Activated CD4-positive, alpha-beta memory T cell treated with anti-CD3 and anti-CD28 coated beads for 36 hours (primary cell): ENCODE measurements around the gene CDKAL1. TPM values are rescaled to one million over a fixed set of nuclear protein-coding genes. Genes with fewer than 3 reads are reported as not detected.
A peak's percentile ranks its signal among the peaks of the same experiment; 100 is the strongest.
"Not testable (repeated sequence)": the region's sequence is repeated elsewhere in the genome, so short reads cannot be mapped to it uniquely, and the experiment has no call there.

Experiments used
- CTCF ChIA-PET: fragments of 350-600 bp; sonication (Branson Sonifier 250); formaldehyde crosslinking; loops from one replicate; lab custom pipeline; 2021; ENCODE audit warnings: antibody characterized with exemption, inconsistent platforms; lab: Charles Lee
- POLR2A ChIA-PET: fragments of 350-600 bp; sonication (Branson Sonifier 250); formaldehyde crosslinking; loops from one replicate; lab custom pipeline; 2021; ENCODE audit warnings: antibody characterized with exemption; lab: Charles Lee
- DNase-seq: peaks from one replicate; pipeline ENCODE4 v3.0.0-alpha.2; 2020
- H3K27ac Mint-ChIP-seq: one replicate; pipeline ENCODE4 v1.8.0; 2021; ENCODE audit warnings: mixed read lengths
- H3K27me3 Mint-ChIP-seq: one replicate; pipeline ENCODE4 v1.8.0; 2021; ENCODE audit warnings: mixed read lengths
- H3K36me3 Mint-ChIP-seq: one replicate; pipeline ENCODE4 v1.8.0; 2021; ENCODE audit warnings: mixed read lengths
- H3K4me1 Mint-ChIP-seq: one replicate; pipeline ENCODE4 v1.8.0; 2021; ENCODE audit warnings: low read depth, mixed read lengths
- H3K4me3 Mint-ChIP-seq: one replicate; pipeline ENCODE4 v1.8.0; 2021; ENCODE audit warnings: mild to moderate bottlenecking, mixed read lengths
- H3K9me3 Mint-ChIP-seq: one replicate; pipeline ENCODE4 v1.8.0; 2021; ENCODE audit warnings: mixed read lengths
- intact Hi-C: fragments of 100-400 bp; cut with micrococcal nuclease; formaldehyde crosslinking; loops from one replicate; pipeline ENCODE4 v1.15.1; 2023
- total RNA-seq, 2 experiments: library from RNA; stranded (reverse); gene quantifications; one replicate each; pipeline ENCODE4 v1.2.3, GENCODE V29; 2021

The CDKAL1 gene
- total RNA-seq, 2 experiments from 2014 or later = 23.1 to 23.2 TPM

DNA sequence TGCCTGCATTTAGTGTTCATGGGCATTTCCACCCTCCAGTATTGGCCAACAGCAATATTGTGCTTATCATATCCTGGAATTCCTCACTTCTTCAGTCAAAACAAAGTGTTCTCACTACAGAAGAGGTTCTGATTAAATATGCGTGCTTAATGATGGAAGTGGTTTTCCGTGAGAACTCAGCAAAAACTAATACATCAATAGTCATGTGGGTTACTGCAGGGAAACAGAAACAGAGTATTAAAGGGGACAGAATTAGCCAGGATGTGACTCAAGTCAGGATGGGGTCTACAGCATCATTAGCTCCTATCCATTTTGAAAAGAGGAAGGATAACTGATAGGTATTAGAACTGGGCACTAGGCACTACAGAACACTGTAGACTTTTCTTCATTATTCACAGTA is 384.6 kb downstream of the CDKAL1 start:
- ChIA-PET POLR2A (interaction anchor here (0.6 kb wide), 1 partner anchor 10 kb away, joined by 3 read pairs; no protein-coding TSS in a partner anchor), CTCF (no interaction called here)
- Mint-ChIP-seq H3K9me3 (peaks cover 17% of the 10 kb centered on the region), H3K4me3 (no peak overlapping the region), H3K27ac (no peak overlapping the region), H3K27me3 (no peaks in the 10 kb centered on the region), H3K36me3 (peaks cover 27% of the 10 kb centered on the region), H3K4me1 (peaks cover 25% of the 10 kb centered on the region)
- intact Hi-C loops = loop anchor here (5.0 kb wide), 1 partner anchor 212 kb away; no protein-coding TSS in a partner anchor
- no peak for DNase-seq

DNA sequence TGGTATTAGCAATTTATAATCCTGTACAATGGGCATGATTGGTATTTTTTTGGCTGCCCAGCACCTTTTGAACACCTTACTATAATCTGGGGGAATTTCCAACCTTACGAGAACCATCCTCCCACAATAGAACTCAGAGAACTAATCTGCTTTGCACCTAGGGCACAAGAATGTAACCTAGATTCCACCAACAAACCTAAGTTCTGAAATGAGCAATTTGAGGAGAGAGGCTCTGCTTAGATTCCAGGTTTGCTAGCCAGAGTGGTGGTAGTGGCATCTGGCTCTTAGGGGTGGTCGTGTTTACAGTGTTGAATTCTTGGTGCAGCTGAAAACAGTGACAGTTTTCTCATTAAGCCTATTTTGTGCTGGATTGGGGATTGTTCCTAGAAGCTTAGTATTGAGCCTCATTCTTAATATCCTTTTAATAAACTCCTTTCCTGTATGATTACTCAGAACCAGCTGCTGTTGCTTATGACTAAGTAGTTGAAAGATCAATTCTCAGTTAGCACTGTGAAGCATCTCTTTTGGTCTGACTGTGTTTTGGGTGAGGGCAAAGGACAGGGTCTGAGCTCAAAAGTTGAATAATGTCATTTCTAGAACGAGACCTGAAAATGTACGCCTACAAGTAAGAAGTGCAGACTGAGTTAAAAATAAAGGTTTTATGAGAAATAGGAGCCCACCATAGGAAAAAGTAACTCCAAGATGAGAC is 385.6 kb downstream of the CDKAL1 start:
- peaks cover 25% of the 10 kb centered on the region for H3K36me3 Mint-ChIP-seq
- H3K9me3 Mint-ChIP-seq = peaks cover 13% of the 10 kb centered on the region
- peaks cover 28% of the 10 kb centered on the region for H3K4me1 Mint-ChIP-seq
- DNase-seq = peak; percentile 39
- no peak overlapping the region for H3K4me3 Mint-ChIP-seq
- H3K27me3 Mint-ChIP-seq = no peaks in the 10 kb centered on the region
- ChIA-PET POLR2A (interaction anchor here (1.0 to 1.5 kb wide), 3 partner anchors 42 to 320 kb away, joined by 3 to 12 read pairs (median 5); no protein-coding TSS in a partner anchor), CTCF (interaction anchor here (1.2 to 1.5 kb wide), 2 partner anchors 42 to 354 kb away, joined by 3 to 4 read pairs; no protein-coding TSS in a partner anchor)
- peak overlapping the region; percentile 80 for H3K27ac Mint-ChIP-seq
- intact Hi-C loops = loop anchor here (1.0 to 5.0 kb wide), 11 partner anchors 43 to 673 kb away; partner anchors contain the start of gene SOX4

DNA sequence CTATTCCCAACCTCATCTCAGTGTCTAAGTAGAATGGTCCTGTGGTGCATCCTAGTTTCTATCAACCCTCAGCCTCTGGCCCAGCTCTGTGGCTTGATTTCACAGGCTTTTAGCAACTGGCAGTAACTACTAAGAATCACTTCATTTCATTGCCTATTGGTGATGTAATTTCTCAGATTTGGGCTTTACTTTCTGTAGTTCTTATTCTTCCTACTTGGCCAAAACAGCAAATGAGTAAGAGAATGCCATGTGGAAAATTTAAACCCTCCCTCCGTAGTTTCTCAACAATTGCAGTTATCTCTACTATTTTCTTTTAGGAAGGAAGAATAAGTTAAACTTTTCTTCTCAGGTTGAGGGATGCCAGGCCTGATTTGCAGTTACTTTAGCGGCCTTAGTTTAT is 387.3 kb downstream of the CDKAL1 start:
- no peak overlapping the region for H3K27ac Mint-ChIP-seq
- POLR2A ChIA-PET = no interaction called here
- no peak for DNase-seq
- H3K4me1 Mint-ChIP-seq = peaks cover 28% of the 10 kb centered on the region
- H3K36me3 Mint-ChIP-seq = peaks cover 12% of the 10 kb centered on the region
- CTCF ChIA-PET = no interaction called here
- intact Hi-C loops = loop anchor here (2.0 kb wide), 3 partner anchors 259 to 667 kb away; no protein-coding TSS in a partner anchor
- no peaks in the 10 kb centered on the region for H3K9me3 Mint-ChIP-seq
- no peak overlapping the region for H3K4me3 Mint-ChIP-seq
- H3K27me3 Mint-ChIP-seq = no peaks in the 10 kb centered on the region

DNA sequence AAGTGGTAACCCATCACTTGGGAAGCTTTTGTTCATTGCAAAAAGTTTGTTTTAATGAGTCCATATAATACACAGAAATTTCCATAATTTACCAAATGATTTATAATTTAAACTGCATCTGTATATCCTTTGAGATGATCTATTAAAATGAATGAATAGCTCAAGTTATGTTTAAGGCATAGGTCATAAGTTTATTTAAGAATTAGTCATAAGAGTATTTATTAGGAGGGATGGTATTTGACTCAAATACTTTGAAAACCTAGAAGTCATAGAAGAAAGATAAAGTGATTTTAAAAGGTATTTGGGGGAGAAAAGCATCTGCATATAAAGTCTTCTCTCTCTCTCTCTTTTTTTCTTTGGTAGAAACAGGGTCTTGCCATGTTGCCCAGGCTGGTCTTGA is 388.5 kb downstream of the CDKAL1 start:
- peaks cover 28% of the 10 kb centered on the region for H3K4me1 Mint-ChIP-seq
- H3K27ac Mint-ChIP-seq = no peak overlapping the region
- peaks cover 10% of the 10 kb centered on the region for H3K36me3 Mint-ChIP-seq
- DNase-seq = no peak
- POLR2A ChIA-PET = no interaction called here
- CTCF ChIA-PET = no interaction called here
- H3K27me3 Mint-ChIP-seq = no peaks in the 10 kb centered on the region
- no peaks in the 10 kb centered on the region for H3K9me3 Mint-ChIP-seq
- intact Hi-C loops = no loop called here
- H3K4me3 Mint-ChIP-seq = no peak overlapping the region

DNA sequence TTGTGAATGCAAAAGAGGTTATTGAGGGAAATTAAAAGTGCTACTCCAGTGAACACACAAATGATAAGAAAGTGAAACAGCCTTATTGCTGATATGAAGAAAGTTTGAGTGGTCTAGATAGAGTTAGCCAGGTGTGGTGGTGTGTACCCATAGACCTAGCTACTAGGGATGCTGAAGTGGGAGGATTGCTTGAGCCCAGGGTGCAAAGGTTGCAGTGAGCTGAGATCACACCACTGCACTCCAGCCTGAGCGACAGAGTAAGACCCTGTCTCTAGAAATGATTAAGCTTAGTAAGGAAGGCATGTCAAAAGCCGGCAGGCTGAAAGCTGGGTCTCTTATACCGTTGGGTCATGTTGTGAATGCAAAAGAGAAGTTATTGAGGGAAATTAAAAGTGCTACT is 389.8 kb downstream of the CDKAL1 start:
- H3K4me1 Mint-ChIP-seq = peaks cover 20% of the 10 kb centered on the region
- POLR2A ChIA-PET, H3K27ac Mint-ChIP-seq, H3K4me3 Mint-ChIP-seq, H3K27me3 Mint-ChIP-seq, H3K36me3 Mint-ChIP-seq, intact Hi-C loops, DNase-seq, H3K9me3 Mint-ChIP-seq: not testable (repeated sequence)
- CTCF ChIA-PET = interaction anchor here (0.6 to 1.1 kb wide), 2 partner anchors 150 to 673 kb away, joined by 3 read pairs; no protein-coding TSS in a partner anchor

DNA sequence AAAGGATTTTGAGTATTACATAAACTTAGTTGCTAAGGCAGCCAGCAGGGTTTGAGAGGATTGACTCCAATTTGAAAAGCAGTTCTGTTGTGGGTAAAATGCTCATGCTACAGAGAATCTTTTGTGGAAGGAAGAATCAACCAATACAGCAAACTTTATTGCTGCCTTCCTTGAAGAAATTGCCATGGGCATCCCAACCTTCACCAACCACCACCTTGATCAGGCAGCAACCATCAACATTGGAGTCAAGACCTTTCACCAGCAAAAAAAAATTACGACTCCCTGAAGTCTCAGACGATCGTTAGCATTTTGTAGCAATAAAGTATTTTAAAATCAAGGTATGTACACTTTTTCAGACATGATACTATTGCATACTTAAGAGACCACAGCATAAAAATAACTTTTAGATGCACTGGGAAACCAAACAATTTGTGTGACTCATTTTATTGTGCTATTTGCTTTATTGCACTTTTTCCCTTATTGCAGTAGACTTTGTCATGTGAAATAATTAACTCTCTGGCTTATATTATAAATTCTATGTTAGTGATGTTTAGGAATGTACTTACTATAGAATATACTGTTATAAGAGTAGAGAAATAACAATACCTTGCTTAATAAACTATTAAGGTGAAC is 390.8 kb downstream of the CDKAL1 start:
- Mint-ChIP-seq H3K4me3 (no peak overlapping the region), H3K27me3 (no peaks in the 10 kb centered on the region)

DNA sequence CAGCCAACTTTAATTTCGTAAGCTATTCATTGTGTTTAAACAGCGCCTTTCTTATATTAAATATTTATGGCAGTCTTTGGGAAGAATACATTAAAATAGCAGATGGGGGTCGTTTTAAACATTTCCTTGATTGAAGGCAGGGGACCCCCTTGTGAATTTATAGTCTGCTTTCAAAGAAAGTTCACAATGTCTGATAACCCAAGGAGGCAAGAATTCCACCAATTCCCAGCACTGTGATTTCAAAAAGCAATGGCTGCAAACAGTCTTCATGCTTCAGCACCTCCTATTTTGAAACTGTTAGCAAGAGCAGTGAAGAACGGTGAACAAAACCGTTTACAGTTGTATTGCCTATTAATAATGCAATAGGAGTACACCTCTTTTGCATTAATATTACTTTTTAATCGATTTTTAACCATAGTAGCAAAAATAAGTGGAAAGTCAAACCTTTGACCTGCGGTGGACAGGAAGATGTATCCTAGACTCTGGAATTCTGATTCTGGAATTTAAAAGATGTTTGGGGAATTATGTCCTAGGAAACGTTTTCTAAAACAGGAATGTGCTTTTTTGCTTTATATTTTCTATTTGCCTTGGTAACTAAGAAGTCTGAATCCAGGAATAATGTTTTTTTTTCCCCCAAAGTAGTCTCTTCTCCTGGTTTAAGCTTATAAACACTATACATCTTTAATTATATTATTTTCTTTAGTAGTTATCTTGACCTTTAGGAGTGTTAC is 393.0 kb downstream of the CDKAL1 start:
- intact Hi-C loops = no loop called here
- ChIA-PET CTCF (no interaction called here), POLR2A (no interaction called here)

More for the DNA sequence above, 390.8 kb downstream of the CDKAL1 start:
- ChIA-PET CTCF (no interaction called here), POLR2A (no interaction called here)
- no peaks in the 10 kb centered on the region for H3K9me3 Mint-ChIP-seq
- intact Hi-C loops = no loop called here
- H3K27ac Mint-ChIP-seq = no peak overlapping the region
- H3K36me3 Mint-ChIP-seq = peaks cover 15% of the 10 kb centered on the region
- DNase-seq = no peak
- H3K4me1 Mint-ChIP-seq = peaks cover 10% of the 10 kb centered on the region

DNA sequence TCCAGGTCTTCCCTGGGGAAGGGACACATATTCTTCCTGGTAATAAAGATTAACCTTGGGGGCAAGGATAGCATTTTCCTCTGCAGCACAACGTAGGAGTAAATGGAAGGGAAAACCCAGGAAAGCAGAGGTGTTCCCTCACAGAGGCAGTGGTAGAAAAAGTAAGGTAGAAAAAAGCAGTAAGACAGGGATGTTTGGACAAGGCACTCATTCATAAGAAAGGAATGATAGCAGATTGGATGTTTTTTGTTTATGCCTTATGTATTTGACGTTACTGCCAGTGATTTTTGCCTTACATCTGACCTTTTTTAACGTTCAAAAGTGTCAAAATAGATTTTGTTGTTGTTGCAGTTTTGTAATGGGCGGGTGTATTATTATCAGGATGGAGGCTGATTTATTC is 395.0 kb downstream of the CDKAL1 start:
- no peak overlapping the region for H3K27ac Mint-ChIP-seq
- H3K27me3 Mint-ChIP-seq = no peaks in the 10 kb centered on the region
- ChIA-PET POLR2A (interaction anchor here (0.6 kb wide), 1 partner anchor 10 kb away, joined by 3 read pairs; no protein-coding TSS in a partner anchor), CTCF (no interaction called here)
- no peak for DNase-seq
- no peak overlapping the region for H3K4me3 Mint-ChIP-seq
- peaks cover 8% of the 10 kb centered on the region for H3K36me3 Mint-ChIP-seq
- no peaks in the 10 kb centered on the region for H3K9me3 Mint-ChIP-seq
- H3K4me1 Mint-ChIP-seq = no peaks in the 10 kb centered on the region
- intact Hi-C loops = no loop called here

More for the DNA sequence above, 393.0 kb downstream of the CDKAL1 start:
- Mint-ChIP-seq H3K9me3 (no peaks in the 10 kb centered on the region), H3K4me3 (no peak overlapping the region), H3K36me3 (peaks cover 15% of the 10 kb centered on the region), H3K27ac (no peak overlapping the region), H3K4me1 (peaks cover 5% of the 10 kb centered on the region), H3K27me3 (no peaks in the 10 kb centered on the region)
- no peak for DNase-seq

DNA sequence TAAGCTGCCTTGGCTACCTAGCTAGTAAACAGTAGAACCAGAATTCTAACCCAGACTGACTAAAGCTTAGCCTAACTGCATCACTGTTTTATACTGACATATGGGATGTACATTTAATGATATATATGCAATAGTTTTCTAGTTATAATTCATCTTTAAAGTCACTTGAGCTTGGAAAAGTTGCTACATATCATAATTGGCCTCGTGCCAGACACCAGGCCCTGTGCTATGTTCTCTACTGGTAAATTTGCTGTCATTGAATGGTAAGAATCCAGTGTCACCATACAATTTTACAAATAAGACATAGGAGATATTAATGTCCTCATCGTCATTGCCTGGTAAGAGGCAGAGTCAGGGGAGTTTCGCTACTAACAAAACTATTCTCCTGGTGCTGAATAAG is 396.8 kb downstream of the CDKAL1 start:
- no peak for DNase-seq
- no peaks in the 10 kb centered on the region for H3K27me3 Mint-ChIP-seq
- no peaks in the 10 kb centered on the region for H3K4me1 Mint-ChIP-seq
- no peak overlapping the region for H3K27ac Mint-ChIP-seq
- no peaks in the 10 kb centered on the region for H3K9me3 Mint-ChIP-seq
- peaks cover 12% of the 10 kb centered on the region for H3K36me3 Mint-ChIP-seq
- POLR2A ChIA-PET = no interaction called here
- H3K4me3 Mint-ChIP-seq = no peak overlapping the region
- intact Hi-C loops = no loop called here
- CTCF ChIA-PET = interaction anchor here (0.6 kb wide), 1 partner anchor 24 kb away, joined by 3 read pairs; no protein-coding TSS in a partner anchor

DNA sequence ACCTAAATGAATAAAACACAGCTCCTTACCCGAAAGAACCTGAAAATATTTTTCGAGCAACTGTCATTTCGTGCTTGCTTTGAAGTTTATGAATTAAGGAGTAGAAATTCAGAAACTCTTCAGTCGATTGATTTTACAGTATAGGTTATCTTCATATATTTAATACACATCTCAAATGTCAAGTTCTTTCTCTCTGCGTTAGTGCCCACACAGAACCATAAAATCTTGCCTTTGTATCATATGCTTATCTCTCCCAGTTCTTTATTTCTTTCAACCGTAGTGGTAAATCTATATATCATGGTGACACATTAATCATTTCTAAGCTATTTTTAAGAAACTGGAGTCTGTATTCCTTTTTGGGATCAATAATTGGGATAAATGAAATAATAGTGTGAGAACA is 397.5 kb downstream of the CDKAL1 start:
- no peaks in the 10 kb centered on the region for H3K9me3 Mint-ChIP-seq
- POLR2A ChIA-PET = no interaction called here
- no peak overlapping the region for H3K27ac Mint-ChIP-seq
- no peaks in the 10 kb centered on the region for H3K4me1 Mint-ChIP-seq
- H3K27me3 Mint-ChIP-seq = no peaks in the 10 kb centered on the region
- CTCF ChIA-PET = no interaction called here
- no peak overlapping the region for H3K4me3 Mint-ChIP-seq
- peaks cover 12% of the 10 kb centered on the region for H3K36me3 Mint-ChIP-seq
- DNase-seq = no peak
- intact Hi-C loops = no loop called here

DNA sequence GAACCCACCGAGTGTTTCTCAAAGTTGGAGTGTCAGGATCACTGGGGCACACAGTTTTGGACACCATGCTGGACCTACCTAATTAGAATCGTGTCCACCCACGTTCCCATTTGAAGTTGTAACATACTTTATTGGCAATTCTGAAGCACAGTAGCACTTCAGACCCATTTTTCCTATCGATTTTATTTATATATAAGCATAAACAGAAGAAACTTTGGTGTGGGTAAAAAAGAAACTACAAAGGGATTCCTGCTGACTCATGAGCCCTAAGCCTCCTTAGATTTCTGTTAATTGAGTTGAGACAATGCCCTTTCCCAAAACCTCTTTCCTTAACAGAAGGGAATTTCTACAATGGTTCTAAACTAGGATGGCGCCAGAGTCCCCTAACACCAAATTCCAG is 398.0 kb downstream of the CDKAL1 start:
- H3K9me3 Mint-ChIP-seq = no peaks in the 10 kb centered on the region
- intact Hi-C loops = no loop called here
- H3K4me3 Mint-ChIP-seq = no peak overlapping the region
- H3K4me1 Mint-ChIP-seq = no peaks in the 10 kb centered on the region
- no peak overlapping the region for H3K27ac Mint-ChIP-seq
- no peak for DNase-seq
- ChIA-PET POLR2A (no interaction called here), CTCF (no interaction called here)
- H3K27me3 Mint-ChIP-seq = no peaks in the 10 kb centered on the region
- peaks cover 12% of the 10 kb centered on the region for H3K36me3 Mint-ChIP-seq
